ENCODE data around the gene RXRA.

RXRA gene

DNA sequence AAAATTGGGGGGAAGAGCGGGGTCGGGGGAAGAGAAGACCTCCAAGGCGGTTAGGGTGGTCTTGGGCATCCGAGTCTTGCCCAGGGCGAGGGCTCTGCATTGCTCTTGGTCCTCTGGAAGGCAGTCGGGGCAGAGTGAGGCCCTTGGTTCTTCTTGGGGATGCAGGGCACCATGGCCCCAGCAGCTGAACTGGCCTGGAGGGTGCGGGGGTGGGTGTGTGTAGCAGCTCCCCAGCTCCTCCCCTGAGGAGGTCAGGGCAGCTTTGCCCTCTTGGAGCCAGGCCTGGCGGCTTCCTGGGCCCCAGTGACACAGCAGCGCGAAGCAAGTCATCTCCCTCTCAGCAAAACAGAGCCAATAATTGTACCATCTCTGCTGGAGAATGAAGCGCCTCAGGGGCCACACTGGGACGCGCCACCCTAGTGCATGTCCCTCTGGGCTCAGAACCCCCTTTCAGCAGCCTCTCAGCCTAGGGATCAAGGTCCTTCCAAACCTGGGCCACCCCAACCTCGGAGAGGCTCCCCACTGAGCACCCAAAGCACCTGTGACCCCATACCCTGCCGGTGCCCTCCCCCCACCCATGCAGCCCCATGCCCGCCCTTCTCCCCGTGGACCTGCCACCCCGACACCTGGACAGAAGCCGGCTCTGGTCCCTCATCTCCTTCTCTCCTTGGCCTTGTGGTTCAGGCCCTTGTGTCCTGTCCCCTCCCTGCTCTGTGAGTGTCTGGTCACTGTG lies 10.4 kb upstream of the RXRA start:
- H3K27ac ChIP-seq (ENCODE audit: low read depth, low read length, poor library complexity, severe bottlenecking), result no peak overlapping the region

DNA sequence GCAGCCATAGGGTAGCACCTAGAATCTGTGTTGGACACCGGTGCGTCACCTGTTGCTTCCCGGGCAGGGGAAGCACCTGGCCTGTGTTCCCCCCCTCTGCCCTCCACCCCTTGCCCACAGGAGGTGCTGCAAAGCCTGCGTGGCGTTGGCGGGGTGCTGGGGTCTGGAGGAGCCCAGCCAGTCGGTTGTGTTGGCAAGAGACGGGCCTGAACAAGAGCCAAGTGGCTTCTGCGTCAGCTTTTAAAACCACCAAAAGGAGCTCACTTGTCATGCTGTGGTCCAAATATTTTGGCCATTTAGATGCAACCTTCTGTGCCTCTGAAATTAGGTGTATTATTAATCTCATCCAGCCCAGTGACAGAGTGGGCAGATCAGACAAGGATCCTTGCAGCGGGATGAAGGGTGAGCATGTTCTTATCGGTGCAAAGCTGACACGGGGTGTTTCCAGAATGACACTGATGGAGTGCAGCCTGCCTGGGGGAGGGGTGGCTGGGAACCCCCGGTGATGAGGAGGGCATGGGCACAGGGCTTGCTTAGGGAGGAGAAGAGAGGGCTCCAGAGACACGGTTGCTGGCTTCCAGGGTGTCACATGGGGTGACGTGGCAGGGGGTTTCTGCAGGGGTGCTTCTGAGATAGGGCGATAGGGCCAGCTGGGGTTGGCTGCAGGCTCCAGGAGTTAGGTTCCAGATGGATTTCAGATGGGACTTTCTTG lies 9.7 kb upstream of the RXRA start:
- no peak for TF ChIP-seq EZH2 (IDR thresholded peaks at IDR 0.05; ENCODE audit: borderline replicate concordance, low read length)
- TF ChIP-seq, protein P1, sequence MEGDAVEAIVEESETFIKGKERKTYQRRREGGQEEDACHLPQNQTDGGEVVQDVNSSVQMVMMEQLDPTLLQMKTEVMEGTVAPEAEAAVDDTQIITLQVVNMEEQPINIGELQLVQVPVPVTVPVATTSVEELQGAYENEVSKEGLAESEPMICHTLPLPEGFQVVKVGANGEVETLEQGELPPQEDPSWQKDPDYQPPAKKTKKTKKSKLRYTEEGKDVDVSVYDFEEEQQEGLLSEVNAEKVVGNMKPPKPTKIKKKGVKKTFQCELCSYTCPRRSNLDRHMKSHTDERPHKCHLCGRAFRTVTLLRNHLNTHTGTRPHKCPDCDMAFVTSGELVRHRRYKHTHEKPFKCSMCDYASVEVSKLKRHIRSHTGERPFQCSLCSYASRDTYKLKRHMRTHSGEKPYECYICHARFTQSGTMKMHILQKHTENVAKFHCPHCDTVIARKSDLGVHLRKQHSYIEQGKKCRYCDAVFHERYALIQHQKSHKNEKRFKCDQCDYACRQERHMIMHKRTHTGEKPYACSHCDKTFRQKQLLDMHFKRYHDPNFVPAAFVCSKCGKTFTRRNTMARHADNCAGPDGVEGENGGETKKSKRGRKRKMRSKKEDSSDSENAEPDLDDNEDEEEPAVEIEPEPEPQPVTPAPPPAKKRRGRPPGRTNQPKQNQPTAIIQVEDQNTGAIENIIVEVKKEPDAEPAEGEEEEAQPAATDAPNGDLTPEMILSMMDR (IDR thresholded peaks at IDR 0.05; ENCODE audit: low read length), result no peak
- no peak overlapping the region for H2AFZ ChIP-seq (ENCODE audit: low read length)
- no peaks in the 10 kb centered on the region for H3K79me2 ChIP-seq (ENCODE audit: insufficient read depth, low read length)
- H3K36me3 ChIP-seq (ENCODE audit: insufficient read depth, low read length), result no peaks in the 10 kb centered on the region
- H3K27ac ChIP-seq (ENCODE audit: low read depth, low read length, poor library complexity, severe bottlenecking), result no peak overlapping the region
- peaks cover 33% of the 10 kb centered on the region for H3K4me1 ChIP-seq (ENCODE audit: insufficient read depth, low read length, severe bottlenecking)
- no peaks in the 10 kb centered on the region for H3K9me2 ChIP-seq (ENCODE audit: low read depth, low read length)
- no peak overlapping the region for H3K4me2 ChIP-seq (ENCODE audit: low read length)
- H3K9me3 ChIP-seq (ENCODE audit: low read length), result no peaks in the 10 kb centered on the region
- no peak overlapping the region for H3K9ac ChIP-seq (ENCODE audit: low read length)
- peaks cover 5% of the 10 kb centered on the region; the same call in 1 of the 2 replicates for H3K27me3 ChIP-seq (ENCODE audit: insufficient read depth, low read length)
- no peak overlapping the region for H3K4me3 ChIP-seq (ENCODE audit: low read depth, low read length, poor library complexity, severe bottlenecking)
- H3F3A ChIP-seq (ENCODE audit: insufficient read depth, low read length), result no peaks in the 10 kb centered on the region
- H4K20me1 ChIP-seq (ENCODE audit: insufficient read depth, low read length), result no peaks in the 10 kb centered on the region

More for the DNA sequence above, 10.4 kb upstream of the RXRA start:
- Histone ChIP-seq H3F3A (ENCODE audit: insufficient read depth, low read length) (no peaks in the 10 kb centered on the region), H3K4me1 (ENCODE audit: insufficient read depth, low read length, severe bottlenecking) (peaks cover 26% of the 10 kb centered on the region), H3K9me2 (ENCODE audit: low read depth, low read length) (no peaks in the 10 kb centered on the region), H3K36me3 (ENCODE audit: insufficient read depth, low read length) (no peaks in the 10 kb centered on the region), H3K9ac (ENCODE audit: low read length) (no peak overlapping the region), H3K27me3 (ENCODE audit: insufficient read depth, low read length) (peaks cover 5% of the 10 kb centered on the region; the same call in 1 of the 2 replicates), H2AFZ (ENCODE audit: low read length) (no peak overlapping the region), H3K4me2 (ENCODE audit: low read length) (no peak overlapping the region), H4K20me1 (ENCODE audit: insufficient read depth, low read length) (no peaks in the 10 kb centered on the region), H3K79me2 (ENCODE audit: insufficient read depth, low read length) (no peaks in the 10 kb centered on the region), H3K9me3 (ENCODE audit: low read length) (no peaks in the 10 kb centered on the region), H3K4me3 (ENCODE audit: low read depth, low read length, poor library complexity, severe bottlenecking) (no peak overlapping the region)
- TF ChIP-seq, protein P1 (IDR thresholded peaks at IDR 0.05; ENCODE audit: low read length), result no peak
- TF ChIP-seq EZH2 (IDR thresholded peaks at IDR 0.05; ENCODE audit: borderline replicate concordance, low read length), result no peak

DNA sequence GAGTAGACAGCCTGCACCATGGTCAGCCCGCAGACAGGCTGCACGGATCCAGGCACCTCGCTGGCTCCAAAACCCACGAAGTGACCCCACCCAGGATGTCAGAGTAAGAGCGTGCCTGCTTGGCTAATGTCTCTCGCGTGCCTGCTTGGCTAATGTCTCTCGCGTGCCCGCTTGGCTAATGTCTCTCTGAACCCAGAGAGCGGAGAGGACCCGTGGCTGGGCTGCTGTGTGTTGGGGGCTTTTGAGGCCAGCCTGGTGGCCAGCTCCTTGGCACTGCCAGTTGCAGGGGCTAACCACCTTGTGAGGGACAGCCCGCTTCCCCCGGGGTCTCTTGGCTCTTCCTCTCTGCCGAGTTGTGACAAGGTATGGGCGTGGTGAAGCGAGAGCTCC lies 8.9 kb upstream of the RXRA start:
- Histone ChIP-seq H2AFZ (ENCODE audit: low read length) (no peak overlapping the region), H3F3A (ENCODE audit: insufficient read depth, low read length) (no peaks in the 10 kb centered on the region), H3K4me2 (ENCODE audit: low read length) (no peak overlapping the region), H3K79me2 (ENCODE audit: insufficient read depth, low read length) (no peaks in the 10 kb centered on the region), H3K27ac (ENCODE audit: low read depth, low read length, poor library complexity, severe bottlenecking) (no peak overlapping the region), H3K9me3 (ENCODE audit: low read length) (no peaks in the 10 kb centered on the region), H4K20me1 (ENCODE audit: insufficient read depth, low read length) (no peaks in the 10 kb centered on the region), H3K36me3 (ENCODE audit: insufficient read depth, low read length) (no peaks in the 10 kb centered on the region), H3K4me3 (ENCODE audit: low read depth, low read length, poor library complexity, severe bottlenecking) (no peak overlapping the region), H3K27me3 (ENCODE audit: insufficient read depth, low read length) (peaks cover 5% of the 10 kb centered on the region; the same call in 1 of the 2 replicates), H3K4me1 (ENCODE audit: insufficient read depth, low read length, severe bottlenecking) (peaks cover 36% of the 10 kb centered on the region), H3K9me2 (ENCODE audit: low read depth, low read length) (no peaks in the 10 kb centered on the region), H3K9ac (ENCODE audit: low read length) (no peak overlapping the region)
- TF ChIP-seq, protein P1 (IDR thresholded peaks at IDR 0.05; ENCODE audit: low read length), result no peak
- no peak for TF ChIP-seq EZH2 (IDR thresholded peaks at IDR 0.05; ENCODE audit: borderline replicate concordance, low read length)
